ENCODE data around the gene ITGB1BP1. TPM values are rescaled to one million over a fixed set of nuclear protein-coding genes. Genes with fewer than 3 reads are reported as not detected.
A peak's percentile ranks its signal among the peaks of the same experiment; 100 is the strongest.

Gene ITGB1BP1
- total and polyA plus RNA-seq, 2 of the 13 experiments (the other 11 are each of a cell fraction or from before 2014, with no cell fraction given), result 106 to 108 TPM

DNA sequence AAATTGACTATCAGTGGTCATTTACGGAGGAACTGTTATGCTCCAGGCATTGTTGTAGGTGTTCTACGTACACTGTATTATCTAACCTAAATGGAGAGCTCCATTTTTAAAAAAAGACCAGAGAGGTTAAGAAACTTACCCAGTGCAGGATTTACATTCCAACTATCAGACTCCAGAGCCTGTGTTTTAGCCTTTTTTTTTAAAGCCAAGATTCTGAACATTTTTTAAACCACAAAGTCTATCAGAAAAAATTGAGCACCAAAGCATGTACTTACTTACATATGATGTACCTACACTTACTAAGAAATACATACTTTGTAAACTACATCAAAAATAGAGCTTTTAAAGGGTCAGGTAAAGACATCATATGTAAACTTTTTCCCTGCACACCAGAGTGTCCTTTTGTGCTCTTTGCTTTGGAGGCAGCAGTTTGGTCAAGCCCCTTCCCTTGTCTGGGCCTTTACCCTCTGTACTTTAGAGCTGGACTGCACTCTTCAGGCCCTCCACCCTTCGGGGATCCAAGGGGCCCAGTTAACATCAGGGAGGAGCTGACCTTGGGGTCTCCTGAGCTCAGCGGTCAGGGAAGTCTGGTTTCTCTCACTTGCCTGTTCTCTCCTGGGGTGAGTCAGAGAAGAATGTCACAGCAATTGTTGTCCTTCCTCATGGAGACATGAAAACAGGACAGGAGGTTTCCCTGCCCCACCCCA lies 58.4 kb downstream of the ITGB1BP1 start (continued):
- TF ChIP-seq DNMT3B (CRISPR knock-in tag; conservative IDR thresholded peaks at IDR 0.05), result no peak
- no peak; the same call in 1 of the 2 replicates for TF ChIP-seq FOXA3 (CRISPR knock-in tag; IDR thresholded peaks at IDR 0.05)
- TF ChIP-seq HCFC1 (IDR thresholded peaks at IDR 0.05; ENCODE audit: low read depth, low read length), result no peak
- no peak for TF ChIP-seq TOPORS (CRISPR knock-in tag; IDR thresholded peaks at IDR 0.05)
- TF ChIP-seq GTF3A (CRISPR knock-in tag; conservative IDR thresholded peaks at IDR 0.05), result no peak
- no peak for TF ChIP-seq ZNF207 (IDR thresholded peaks at IDR 0.05; ENCODE audit: borderline replicate concordance)
- no peak for TF ChIP-seq ZNF460 (CRISPR knock-in tag; IDR thresholded peaks at IDR 0.05; ENCODE audit: borderline replicate concordance)
- peak; percentile 82 for TF ChIP-seq GATAD2A (CRISPR knock-in tag; IDR thresholded peaks at IDR 0.05)
- no peak for TF ChIP-seq FOXM1 (CRISPR knock-in tag; IDR thresholded peaks at IDR 0.05)
- TF ChIP-seq MIER3 (CRISPR knock-in tag; IDR thresholded peaks at IDR 0.05; ENCODE audit: borderline replicate concordance), result no peak
- peak; percentile 59; the same call in 1 of the 2 replicates for TF ChIP-seq RXRA (CRISPR knock-in tag; IDR thresholded peaks at IDR 0.05)
- TF ChIP-seq ZNF781 (CRISPR knock-in tag; IDR thresholded peaks at IDR 0.05; ENCODE audit: borderline replicate concordance, not compliant biosample characterization), result no peak
- TF ChIP-seq JDP2 (CRISPR knock-in tag; IDR thresholded peaks at IDR 0.05; ENCODE audit: borderline replicate concordance), result no peak
- no peak for TF ChIP-seq NFE2L1 (CRISPR knock-in tag; IDR thresholded peaks at IDR 0.05; ENCODE audit: borderline replicate concordance)
- no peak for TF ChIP-seq CREM (IDR thresholded peaks at IDR 0.05)
- TF ChIP-seq CREM (CRISPR knock-in tag; IDR thresholded peaks at IDR 0.05), result no peak
- no peak for TF ChIP-seq HNRNPH1 (optimal IDR thresholded peaks at IDR 0.05; ENCODE audit: low read depth, low read length)
- TF ChIP-seq ZMYM3 (CRISPR knock-in tag; IDR thresholded peaks at IDR 0.05), result peak; percentile 68
- no peak for TF ChIP-seq TCF7L2 (IDR thresholded peaks at IDR 0.05; ENCODE audit: low read depth, low read length)
- TF ChIP-seq ZBTB2 (CRISPR knock-in tag; IDR thresholded peaks at IDR 0.05; ENCODE audit: low read depth), result no peak
- TF ChIP-seq ZNF317 (CRISPR knock-in tag; IDR thresholded peaks at IDR 0.05), result no peak
- no peak for TF ChIP-seq SP4 (CRISPR knock-in tag; IDR thresholded peaks at IDR 0.05)
- peak; percentile 51 for TF ChIP-seq RARA (CRISPR knock-in tag; IDR thresholded peaks at IDR 0.05)
- no peak for TF ChIP-seq HMGXB4 (CRISPR knock-in tag; IDR thresholded peaks at IDR 0.05; ENCODE audit: borderline replicate concordance in 1 of 2, low read depth in 1 of 2)
- TF ChIP-seq ARID2 (CRISPR knock-in tag; IDR thresholded peaks at IDR 0.05; ENCODE audit: borderline replicate concordance), result no peak
- TF ChIP-seq, protein P1, sequence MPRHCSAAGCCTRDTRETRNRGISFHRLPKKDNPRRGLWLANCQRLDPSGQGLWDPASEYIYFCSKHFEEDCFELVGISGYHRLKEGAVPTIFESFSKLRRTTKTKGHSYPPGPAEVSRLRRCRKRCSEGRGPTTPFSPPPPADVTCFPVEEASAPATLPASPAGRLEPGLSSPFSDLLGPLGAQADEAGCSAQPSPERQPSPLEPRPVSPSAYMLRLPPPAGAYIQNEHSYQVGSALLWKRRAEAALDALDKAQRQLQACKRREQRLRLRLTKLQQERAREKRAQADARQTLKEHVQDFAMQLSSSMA (CRISPR knock-in tag; IDR thresholded peaks at IDR 0.05), result no peak
- peak; percentile 65; the same call in 1 of the 2 replicates for TF ChIP-seq TBX2 (CRISPR knock-in tag; IDR thresholded peaks at IDR 0.05; ENCODE audit: borderline replicate concordance)
- peak; percentile 71; the same call in 1 of the 2 replicates for TF ChIP-seq KDM6A (CRISPR knock-in tag; IDR thresholded peaks at IDR 0.05; ENCODE audit: low read depth)
- no peak for TF ChIP-seq SOX6 (IDR thresholded peaks at IDR 0.05)
- peak; percentile 80 for TF ChIP-seq SOX6 (CRISPR knock-in tag; IDR thresholded peaks at IDR 0.05)
- no peak for TF ChIP-seq ZNF549 (CRISPR knock-in tag; IDR thresholded peaks at IDR 0.05)

Data from HepG2 (cell line).